SK-N-SH (cell line): ENCODE data around the gene MELTF. TPM values are rescaled to one million over a fixed set of nuclear protein-coding genes. Genes with fewer than 3 reads are reported as not detected.

Experiments
- CTCF ChIA-PET: fragments of 300-600, 350-600 bp; formaldehyde crosslinking; extraction: SDS; loops from one replicate; lab custom pipeline; 2021; lab: Yijun Ruan, JAX
- POLR2A ChIA-PET: fragments of 350-600 bp; sonication (Branson Sonifier 250); formaldehyde crosslinking; extraction: SDS; loops from one replicate; lab custom pipeline; 2020; ENCODE audit warnings: antibody characterized with exemption, inconsistent platforms; lab: Yijun Ruan, JAX
- DNase-seq: peaks from one replicate; pipeline ENCODE4 v3.0.0; 2012
- H2AFZ ChIP-seq: fragments of 200-600 bp; sonication (generic); 2 replicates; pipeline ENCODE4 v1.8.1; 2016; ENCODE audit warnings: antibody characterized with exemption, mild to moderate bottlenecking, low read depth
- H3F3A ChIP-seq: fragments of 200-600 bp; sonication (generic); replicated peaks from 2 replicates; pipeline ENCODE3; 2016; ENCODE audit warnings: antibody characterized with exemption, mild to moderate bottlenecking; ENCODE audit not compliant: insufficient read depth
- H3K27ac ChIP-seq, 2 experiments: fragments of 200-500 bp in 1 of 2; fragments of 200-600 bp in 1 of 2; sonication (Bioruptor generic) in 1 of 2; sonication (generic), shearing (Covaris generic) in 1 of 2; 2 replicates each; pipeline versions ENCODE4 v1.5.1 to v1.6.1; 2014 to 2016; ENCODE audit warnings: low read depth in 2 of 2, inconsistent platforms in 1 of 2, low read length in 1 of 2, mild to moderate bottlenecking in 1 of 2, mixed read lengths in 1 of 2
- H3K27me3 ChIP-seq: fragments of 200-600 bp; sonication (generic), shearing (Covaris generic); 2 replicates; pipeline ENCODE4 v1.6.1; 2016; ENCODE audit warnings: mixed run types; ENCODE audit not compliant: insufficient read depth
- H3K36me3 ChIP-seq, 2 experiments: fragments of 200-500 bp in 1 of 2; fragments of 200-600 bp in 1 of 2; sonication (Bioruptor generic) in 1 of 2; sonication (generic) in 1 of 2; replicated peaks in 1 of 2; 2 replicates each; pipeline versions ENCODE3 to v1.5.1; 2014 to 2016; ENCODE audit warnings: low read length in 1 of 2, mild to moderate bottlenecking in 1 of 2; ENCODE audit not compliant: insufficient read depth in 2 of 2, control insufficient read depth in 1 of 2
- H3K4me1 ChIP-seq, 2 experiments: fragments of 200-500 bp in 1 of 2; fragments of 200-600 bp in 1 of 2; sonication (Bioruptor generic) in 1 of 2; sonication (generic), shearing (Covaris generic) in 1 of 2; 2 replicates each; pipeline versions ENCODE4 v1.5.1 to v1.6.1; 2014 to 2016; ENCODE audit warnings: low read depth in 1 of 2, low read length in 1 of 2, mixed run types in 1 of 2; ENCODE audit not compliant: insufficient read depth in 2 of 2, control insufficient read depth in 1 of 2
- H3K4me2 ChIP-seq: fragments of 200-600 bp; sonication (generic), shearing (Covaris generic); 2 replicates; pipeline ENCODE4 v1.6.1; 2017; ENCODE audit warnings: mixed run types
- H3K4me3 ChIP-seq, 2 experiments: fragments of 200-500 bp in 1 of 2; fragments of 200-600 bp in 1 of 2; sonication (Bioruptor generic) in 1 of 2; sonication (generic), shearing (Covaris generic) in 1 of 2; 2 replicates each; pipeline versions ENCODE4 v1.5.1 to v1.8.1; 2014 to 2016; ENCODE audit warnings: low read depth in 2 of 2, inconsistent platforms in 1 of 2, low read length in 1 of 2, mild to moderate bottlenecking in 1 of 2, mixed read lengths in 1 of 2, moderate library complexity in 1 of 2
- H3K79me2 ChIP-seq: fragments of 200-600 bp; sonication (generic); 2 replicates; pipeline ENCODE4 v1.8.1; 2017; ENCODE audit warnings: mild to moderate bottlenecking; ENCODE audit not compliant: insufficient read depth
- H3K9ac ChIP-seq: fragments of 200-600 bp; sonication (generic); 2 replicates; pipeline ENCODE4 v1.6.1; 2017; ENCODE audit warnings: mixed run types
- H3K9me2 ChIP-seq: fragments of 200-600 bp; sonication (generic); 2 replicates; pipeline ENCODE4 v1.6.1; 2017; ENCODE audit warnings: mixed run types
- H3K9me3 ChIP-seq: fragments of 200-600 bp; sonication (generic); 2 replicates; pipeline ENCODE4 v1.6.1; 2017; ENCODE audit warnings: mixed run types, mild to moderate bottlenecking, moderate library complexity
- H4K20me1 ChIP-seq: fragments of 200-600 bp; sonication (generic); 2 replicates; pipeline ENCODE4 v1.6.1; 2017; ENCODE audit warnings: mild to moderate bottlenecking, mixed run types; ENCODE audit not compliant: insufficient read depth
- CHD2 ChIP-seq: fragments of 150-350 bp; IDR thresholded peaks from 2 replicates; pipeline ENCODE4 v1.6.1; 2018; ENCODE audit warnings: low read length; ENCODE audit not compliant: partially characterized antibody
- EZH2phosphoT487 ChIP-seq: fragments of 200-600 bp; sonication (generic); IDR thresholded peaks from 2 replicates; pipeline ENCODE4 v1.6.1; 2017; ENCODE audit warnings: low read depth, mixed run types, mild to moderate bottlenecking, antibody characterized with exemption, moderate library complexity, borderline replicate concordance
- FOSL2 ChIP-seq: IDR thresholded peaks from 2 replicates; pipeline ENCODE4 v1.4.0; 2012; ENCODE audit warnings: low read depth, mild to moderate bottlenecking, moderate library complexity, borderline replicate concordance
- FOXM1 ChIP-seq: IDR thresholded peaks from 2 replicates; pipeline ENCODE4 v1.4.0; 2012; ENCODE audit warnings: low read depth, mild to moderate bottlenecking
- GATA2 ChIP-seq: sonication (generic); formaldehyde crosslinking; IDR thresholded peaks from 2 replicates; pipeline ENCODE4 v1.5.0; 2020; ENCODE audit warnings: mild to moderate bottlenecking, missing genetic modification reagents
- JUND ChIP-seq: IDR thresholded peaks from 2 replicates; pipeline ENCODE4 v1.4.0; 2012
- MXI1 ChIP-seq: IDR thresholded peaks from 2 replicates; pipeline ENCODE4 v1.6.1; 2012; ENCODE audit warnings: mild to moderate bottlenecking, low read depth, low read length, improper control_type of control experiment
- NFIC ChIP-seq: IDR thresholded peaks from 2 replicates; pipeline ENCODE4 v1.4.0; 2012; ENCODE audit warnings: borderline replicate concordance
- NRF1 ChIP-seq: IDR thresholded peaks from 2 replicates; pipeline ENCODE4 v1.6.1; 2012; ENCODE audit warnings: low read depth, mild to moderate bottlenecking, low read length
- POLR2AphosphoS5 ChIP-seq: IDR thresholded peaks from 2 replicates; pipeline ENCODE4 v1.6.1; 2012; ENCODE audit warnings: low read depth, low read length
- SMC3 ChIP-seq: IDR thresholded peaks from 2 replicates; pipeline ENCODE4 v1.6.1; 2012; ENCODE audit warnings: low read depth, low read length, improper control_type of control experiment
- TEAD4 ChIP-seq: IDR thresholded peaks from 2 replicates; pipeline ENCODE4 v1.4.0; 2012; ENCODE audit warnings: mild to moderate bottlenecking, borderline replicate concordance; ENCODE audit not compliant: insufficient read depth
- YY1 ChIP-seq: IDR thresholded peaks from 2 replicates; pipeline ENCODE4 v1.4.0; 2012; ENCODE audit warnings: low read depth, mild to moderate bottlenecking
- WGBS: methylation state at CpG from one replicate; pipeline ENCODE4 v1.1.6; 2017; ENCODE audit warnings: low lambda C conversion rate; 5-methylcytosine and 5-hydroxymethylcytosine counted together
- polyA plus RNA-seq, 3 experiments: library from polyadenylated mRNA; depleted of rRNA; stranded (reverse); fragments of >200 nt; gene quantifications; 2 replicates each; pipeline ENCODE4 v1.2.3, GENCODE V29; 2012
- TF ChIP-seq, protein P1 (sequence below): IDR thresholded peaks from 2 replicates; pipeline ENCODE4 v1.4.0; 2012; ENCODE audit warnings: low read depth, borderline replicate concordance
- TF ChIP-seq, protein P2 (sequence below): IDR thresholded peaks from 2 replicates; pipeline ENCODE4; 2012
- TF ChIP-seq, protein P3 (sequence below): IDR thresholded peaks from 2 replicates; pipeline ENCODE4 v1.4.0; 2012; ENCODE audit warnings: low read depth, borderline replicate concordance
- TF ChIP-seq, protein P4 (sequence below): IDR thresholded peaks from 2 replicates; pipeline ENCODE4 v1.6.1; 2012; ENCODE audit warnings: mild to moderate bottlenecking, low read depth, low read length, moderate library complexity

The MELTF gene
- polyA plus RNA-seq, 1 of the 3 experiments (the other 2 are of a cell fraction) = 32.4 TPM

DNA sequence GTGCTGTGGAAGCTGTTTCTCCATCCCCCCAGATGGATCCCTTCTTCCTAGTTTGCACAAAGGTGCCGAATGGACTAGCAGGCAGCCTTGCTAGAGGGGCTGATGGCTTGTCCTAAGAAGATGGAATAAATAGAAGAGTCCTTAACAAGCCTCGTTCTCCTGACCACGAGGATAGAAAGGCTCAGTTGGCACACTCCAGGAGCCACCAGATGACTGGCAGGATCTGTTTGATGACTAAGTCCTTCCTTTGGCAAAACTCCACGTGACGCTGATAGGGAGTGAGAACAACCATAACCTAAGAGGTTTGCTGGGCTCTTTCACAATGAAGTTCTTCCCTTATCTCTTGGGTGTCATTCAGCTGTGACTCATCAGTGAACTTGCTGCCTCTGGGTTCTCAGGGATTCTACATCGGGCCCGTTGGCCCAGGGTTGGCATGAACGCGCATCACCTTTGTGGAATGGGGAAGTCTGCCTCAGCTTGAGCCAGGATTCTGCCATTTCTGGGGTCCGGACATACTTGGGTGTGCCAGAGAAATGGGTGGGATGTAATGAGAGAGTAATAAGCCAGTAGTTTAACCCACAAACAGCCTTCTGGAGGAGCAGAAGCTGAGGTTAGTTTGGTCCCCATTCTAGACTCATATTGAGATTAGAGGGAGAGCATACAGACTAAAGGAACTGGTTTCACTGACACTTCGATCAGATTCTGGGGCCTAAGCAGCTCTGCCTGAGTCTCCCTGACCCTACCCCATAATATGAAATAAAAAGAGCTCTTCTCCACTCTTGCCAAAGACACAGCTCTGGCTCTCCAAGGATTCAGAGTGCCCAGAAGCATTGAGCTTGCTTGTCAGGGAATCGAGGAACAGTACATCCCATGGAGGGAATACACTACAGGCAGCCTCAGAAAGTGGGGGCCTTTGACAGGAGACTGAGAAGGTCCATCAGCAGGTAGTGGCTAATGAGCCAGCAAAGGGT is 2.0 kb upstream of the MELTF start (continued):
- TF ChIP-seq, protein P1, sequence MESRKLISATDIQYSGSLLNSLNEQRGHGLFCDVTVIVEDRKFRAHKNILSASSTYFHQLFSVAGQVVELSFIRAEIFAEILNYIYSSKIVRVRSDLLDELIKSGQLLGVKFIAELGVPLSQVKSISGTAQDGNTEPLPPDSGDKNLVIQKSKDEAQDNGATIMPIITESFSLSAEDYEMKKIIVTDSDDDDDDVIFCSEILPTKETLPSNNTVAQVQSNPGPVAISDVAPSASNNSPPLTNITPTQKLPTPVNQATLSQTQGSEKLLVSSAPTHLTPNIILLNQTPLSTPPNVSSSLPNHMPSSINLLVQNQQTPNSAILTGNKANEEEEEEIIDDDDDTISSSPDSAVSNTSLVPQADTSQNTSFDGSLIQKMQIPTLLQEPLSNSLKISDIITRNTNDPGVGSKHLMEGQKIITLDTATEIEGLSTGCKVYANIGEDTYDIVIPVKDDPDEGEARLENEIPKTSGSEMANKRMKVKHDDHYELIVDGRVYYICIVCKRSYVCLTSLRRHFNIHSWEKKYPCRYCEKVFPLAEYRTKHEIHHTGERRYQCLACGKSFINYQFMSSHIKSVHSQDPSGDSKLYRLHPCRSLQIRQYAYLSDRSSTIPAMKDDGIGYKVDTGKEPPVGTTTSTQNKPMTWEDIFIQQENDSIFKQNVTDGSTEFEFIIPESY = 0 out of 2 replicates have a peak, but pooled peaks have one; percentile 77
- TF ChIP-seq JUND (peak; percentile 96), SMC3 (no peak), YY1 (peak; percentile 24; the same call in 1 of the 2 replicates), FOSL2 (peak; percentile 91), GATA2 (CRISPR knock-in tag) (no peak), POLR2AphosphoS5 (peak; percentile 58; the same call in 1 of the 2 replicates), NFIC (peak; percentile 93)
- TF ChIP-seq, protein P2, sequence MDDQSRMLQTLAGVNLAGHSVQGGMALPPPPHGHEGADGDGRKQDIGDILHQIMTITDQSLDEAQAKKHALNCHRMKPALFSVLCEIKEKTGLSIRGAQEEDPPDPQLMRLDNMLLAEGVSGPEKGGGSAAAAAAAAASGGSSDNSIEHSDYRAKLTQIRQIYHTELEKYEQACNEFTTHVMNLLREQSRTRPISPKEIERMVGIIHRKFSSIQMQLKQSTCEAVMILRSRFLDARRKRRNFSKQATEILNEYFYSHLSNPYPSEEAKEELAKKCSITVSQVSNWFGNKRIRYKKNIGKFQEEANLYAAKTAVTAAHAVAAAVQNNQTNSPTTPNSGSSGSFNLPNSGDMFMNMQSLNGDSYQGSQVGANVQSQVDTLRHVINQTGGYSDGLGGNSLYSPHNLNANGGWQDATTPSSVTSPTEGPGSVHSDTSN = peak; percentile 92
- TF ChIP-seq, protein P3, sequence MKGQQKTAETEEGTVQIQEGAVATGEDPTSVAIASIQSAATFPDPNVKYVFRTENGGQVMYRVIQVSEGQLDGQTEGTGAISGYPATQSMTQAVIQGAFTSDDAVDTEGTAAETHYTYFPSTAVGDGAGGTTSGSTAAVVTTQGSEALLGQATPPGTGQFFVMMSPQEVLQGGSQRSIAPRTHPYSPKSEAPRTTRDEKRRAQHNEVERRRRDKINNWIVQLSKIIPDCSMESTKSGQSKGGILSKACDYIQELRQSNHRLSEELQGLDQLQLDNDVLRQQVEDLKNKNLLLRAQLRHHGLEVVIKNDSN = peak; percentile 78; the same call in 1 of the 2 replicates

DNA sequence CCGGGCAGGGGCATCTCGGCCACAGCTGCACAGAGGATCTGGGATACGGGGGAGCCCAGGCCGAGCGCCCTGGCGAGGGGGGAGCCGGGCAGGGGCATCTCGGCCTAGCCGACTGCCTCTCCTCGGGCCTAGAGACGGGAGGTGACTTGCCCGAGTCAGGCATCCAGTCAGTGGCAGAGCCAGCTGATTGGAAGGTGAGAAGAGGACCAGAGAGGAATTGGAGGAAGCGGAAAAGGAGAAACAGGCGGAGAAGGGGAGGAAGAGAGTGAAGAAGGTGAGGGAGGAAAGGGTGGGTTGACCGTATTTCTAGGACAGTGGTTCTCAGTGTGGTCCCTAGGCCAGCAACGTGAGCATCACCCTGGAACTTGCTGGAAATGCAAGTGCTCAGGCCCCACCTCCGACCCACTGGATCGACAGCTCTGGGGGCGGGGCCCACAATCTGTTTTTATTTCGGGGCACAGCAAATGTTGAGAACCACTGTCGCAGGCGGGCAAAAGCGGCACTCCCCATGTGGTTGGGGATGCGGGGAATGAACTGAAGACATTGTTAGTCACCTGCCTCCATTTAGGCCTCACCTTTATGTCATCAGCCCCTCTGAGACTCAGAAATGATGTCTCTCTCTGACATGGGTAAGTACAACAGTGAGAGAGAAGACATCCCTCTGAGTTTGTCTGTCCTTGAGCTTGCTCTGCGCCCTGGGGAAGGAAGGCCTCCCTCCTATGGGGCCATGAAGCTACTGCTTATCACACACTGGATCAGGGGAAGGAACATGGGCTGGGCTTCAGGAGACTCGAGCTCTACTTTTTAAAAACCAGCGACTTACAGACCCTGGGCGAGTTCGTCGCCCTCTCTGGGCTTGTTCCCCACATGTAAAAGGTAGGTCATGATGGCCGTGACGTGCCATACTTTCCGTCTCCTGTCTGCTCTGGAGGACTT is 1.0 kb upstream of the MELTF start:
- Histone ChIP-seq H3K27ac (peak overlapping the region; percentile 30 to 93; a peak in 3 of 4 replicates), H3K4me2 (peak overlapping the region; percentile 18; the same call in 1 of the 2 replicates)
- TF ChIP-seq FOXM1 (no peak), EZH2phosphoT487 (no peak), YY1 (no peak), CHD2 (no peak), NRF1 (no peak), MXI1 (no peak), FOSL2 (no peak), TEAD4 (no peak)
- TF ChIP-seq, protein P3 = no peak
- TF ChIP-seq, protein P4, sequence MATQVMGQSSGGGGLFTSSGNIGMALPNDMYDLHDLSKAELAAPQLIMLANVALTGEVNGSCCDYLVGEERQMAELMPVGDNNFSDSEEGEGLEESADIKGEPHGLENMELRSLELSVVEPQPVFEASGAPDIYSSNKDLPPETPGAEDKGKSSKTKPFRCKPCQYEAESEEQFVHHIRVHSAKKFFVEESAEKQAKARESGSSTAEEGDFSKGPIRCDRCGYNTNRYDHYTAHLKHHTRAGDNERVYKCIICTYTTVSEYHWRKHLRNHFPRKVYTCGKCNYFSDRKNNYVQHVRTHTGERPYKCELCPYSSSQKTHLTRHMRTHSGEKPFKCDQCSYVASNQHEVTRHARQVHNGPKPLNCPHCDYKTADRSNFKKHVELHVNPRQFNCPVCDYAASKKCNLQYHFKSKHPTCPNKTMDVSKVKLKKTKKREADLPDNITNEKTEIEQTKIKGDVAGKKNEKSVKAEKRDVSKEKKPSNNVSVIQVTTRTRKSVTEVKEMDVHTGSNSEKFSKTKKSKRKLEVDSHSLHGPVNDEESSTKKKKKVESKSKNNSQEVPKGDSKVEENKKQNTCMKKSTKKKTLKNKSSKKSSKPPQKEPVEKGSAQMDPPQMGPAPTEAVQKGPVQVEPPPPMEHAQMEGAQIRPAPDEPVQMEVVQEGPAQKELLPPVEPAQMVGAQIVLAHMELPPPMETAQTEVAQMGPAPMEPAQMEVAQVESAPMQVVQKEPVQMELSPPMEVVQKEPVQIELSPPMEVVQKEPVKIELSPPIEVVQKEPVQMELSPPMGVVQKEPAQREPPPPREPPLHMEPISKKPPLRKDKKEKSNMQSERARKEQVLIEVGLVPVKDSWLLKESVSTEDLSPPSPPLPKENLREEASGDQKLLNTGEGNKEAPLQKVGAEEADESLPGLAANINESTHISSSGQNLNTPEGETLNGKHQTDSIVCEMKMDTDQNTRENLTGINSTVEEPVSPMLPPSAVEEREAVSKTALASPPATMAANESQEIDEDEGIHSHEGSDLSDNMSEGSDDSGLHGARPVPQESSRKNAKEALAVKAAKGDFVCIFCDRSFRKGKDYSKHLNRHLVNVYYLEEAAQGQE = no peak

More for the DNA sequence above, 1.0 kb upstream of the MELTF start:
- ChIA-PET POLR2A (interaction anchor here (1.3 kb wide), 1 partner anchor 153 kb away, joined by 4 read pairs; no protein-coding TSS in a partner anchor), CTCF (interaction anchor here (0.6 to 7.0 kb wide), 31 partner anchors 8 to 569 kb away, joined by 3 to 81 read pairs (median 5); no protein-coding TSS in a partner anchor)
- H3K4me1 ChIP-seq = peaks cover 14 to 25% of the 10 kb centered on the region in 2 experiments; a peak in 3 of 4 replicates
- no peak overlapping the region for H2AFZ ChIP-seq
- no peaks in the 10 kb centered on the region for H3K36me3 ChIP-seq
- DNase-seq = no peak
- H3K9ac ChIP-seq = peak overlapping the region; percentile 49; the same call in 1 of the 2 replicates
- H4K20me1 ChIP-seq = no peaks in the 10 kb centered on the region
- peaks cover 20% of the 10 kb centered on the region for H3F3A ChIP-seq
- no peaks in the 10 kb centered on the region for H3K9me3 ChIP-seq
- no peaks in the 10 kb centered on the region for H3K27me3 ChIP-seq
- no peaks in the 10 kb centered on the region for H3K9me2 ChIP-seq
- peaks cover 5% of the 10 kb centered on the region; the same call in 1 of the 2 replicates for H3K79me2 ChIP-seq
- 96% methylated on average over 29 of the region's 33 CpGs for WGBS
- no peak overlapping the region for H3K4me3 ChIP-seq
